Kidney epithelial cell (primary cell): ENCODE measurements around the gene C13orf46. TPM values are rescaled to one million over a fixed set of nuclear protein-coding genes. Genes with fewer than 3 reads are reported as not detected.

Experiments used
- DNase-seq: peaks from one replicate; pipeline ENCODE4 v3.0.0-alpha.2; 2010; ENCODE audit warnings: low read depth
- H3K27me3 ChIP-seq: 2 replicates; pipeline ENCODE4 v1.6.0; 2011; ENCODE audit warnings: low read length; ENCODE audit not compliant: control insufficient read depth, insufficient read depth
- H3K36me3 ChIP-seq: 2 replicates; pipeline ENCODE4 v1.5.1; 2011; ENCODE audit warnings: low read length; ENCODE audit not compliant: control insufficient read depth, insufficient read depth
- H3K4me3 ChIP-seq: 2 replicates; pipeline ENCODE4 v1.5.1; 2011; ENCODE audit warnings: low read depth, mild to moderate bottlenecking, control low read depth, low read length
- total RNA-seq: library from RNA; depleted of rRNA; stranded (reverse); fragments of >200 nt; gene quantifications from 2 replicates; pipeline ENCODE4 v1.2.3, GENCODE V29; 2015
- TF ChIP-seq, protein P1 (sequence below): IDR thresholded peaks from 2 replicates; pipeline ENCODE4 v1.5.1; 2011; ENCODE audit warnings: mild to moderate bottlenecking, moderate library complexity, low read length, control low read depth, inconsistent platforms; ENCODE audit not compliant: insufficient read depth, poor library complexity, severe bottlenecking

Gene C13orf46
- total RNA-seq, 1 donor from 2014 or later = 0.04 TPM

DNA sequence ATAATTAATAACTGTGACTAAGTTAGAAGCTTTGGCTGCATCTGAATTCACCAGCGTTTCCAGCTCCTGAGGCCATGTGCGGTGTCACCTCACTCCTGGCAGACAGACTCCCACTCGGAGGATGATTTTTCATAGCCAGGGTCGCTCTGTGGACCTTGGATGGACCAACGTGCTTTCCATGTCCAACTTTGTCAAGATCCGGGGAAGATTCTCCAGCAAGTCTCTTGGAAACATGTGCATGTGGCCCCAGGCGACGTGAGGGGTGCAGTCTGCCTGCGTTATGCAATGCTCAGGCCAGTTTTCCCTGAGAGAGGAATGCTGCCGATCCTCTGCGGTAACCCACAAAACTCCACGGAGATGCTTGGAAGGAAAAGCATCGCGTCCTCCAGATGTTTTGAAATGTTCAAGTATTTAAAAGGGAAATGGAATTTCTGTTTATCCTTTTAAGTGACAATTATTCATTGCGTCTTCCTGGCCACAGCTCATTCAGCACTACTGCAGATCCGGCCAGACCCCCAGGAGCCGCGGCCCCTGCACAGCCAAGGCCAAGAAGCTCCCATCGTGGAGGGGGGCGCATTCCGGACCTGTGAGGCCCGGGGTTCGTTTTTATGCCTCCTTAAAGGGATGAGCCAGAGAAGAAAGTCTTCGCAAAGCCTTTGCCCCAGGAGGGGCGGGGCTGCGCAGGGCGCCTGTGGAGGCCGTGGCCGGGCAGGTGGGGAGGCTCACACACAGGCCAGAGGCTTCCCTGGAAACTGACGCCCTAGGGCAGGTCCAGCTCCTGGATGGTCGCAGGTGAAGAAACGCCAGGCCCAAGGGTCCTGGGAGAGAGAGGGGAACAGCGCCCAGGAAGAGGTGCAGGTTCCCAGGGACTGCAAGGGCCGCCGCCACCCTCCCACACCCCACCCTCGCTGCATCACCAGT is 46.0 kb downstream of the C13orf46 start:
- Histone ChIP-seq H3K4me3 (no peak overlapping the region), H3K27me3 (peaks cover 2% of the 10 kb centered on the region), H3K36me3 (no peaks in the 10 kb centered on the region)
- TF ChIP-seq, protein P1, sequence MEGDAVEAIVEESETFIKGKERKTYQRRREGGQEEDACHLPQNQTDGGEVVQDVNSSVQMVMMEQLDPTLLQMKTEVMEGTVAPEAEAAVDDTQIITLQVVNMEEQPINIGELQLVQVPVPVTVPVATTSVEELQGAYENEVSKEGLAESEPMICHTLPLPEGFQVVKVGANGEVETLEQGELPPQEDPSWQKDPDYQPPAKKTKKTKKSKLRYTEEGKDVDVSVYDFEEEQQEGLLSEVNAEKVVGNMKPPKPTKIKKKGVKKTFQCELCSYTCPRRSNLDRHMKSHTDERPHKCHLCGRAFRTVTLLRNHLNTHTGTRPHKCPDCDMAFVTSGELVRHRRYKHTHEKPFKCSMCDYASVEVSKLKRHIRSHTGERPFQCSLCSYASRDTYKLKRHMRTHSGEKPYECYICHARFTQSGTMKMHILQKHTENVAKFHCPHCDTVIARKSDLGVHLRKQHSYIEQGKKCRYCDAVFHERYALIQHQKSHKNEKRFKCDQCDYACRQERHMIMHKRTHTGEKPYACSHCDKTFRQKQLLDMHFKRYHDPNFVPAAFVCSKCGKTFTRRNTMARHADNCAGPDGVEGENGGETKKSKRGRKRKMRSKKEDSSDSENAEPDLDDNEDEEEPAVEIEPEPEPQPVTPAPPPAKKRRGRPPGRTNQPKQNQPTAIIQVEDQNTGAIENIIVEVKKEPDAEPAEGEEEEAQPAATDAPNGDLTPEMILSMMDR = no peak
- no peak for DNase-seq

DNA sequence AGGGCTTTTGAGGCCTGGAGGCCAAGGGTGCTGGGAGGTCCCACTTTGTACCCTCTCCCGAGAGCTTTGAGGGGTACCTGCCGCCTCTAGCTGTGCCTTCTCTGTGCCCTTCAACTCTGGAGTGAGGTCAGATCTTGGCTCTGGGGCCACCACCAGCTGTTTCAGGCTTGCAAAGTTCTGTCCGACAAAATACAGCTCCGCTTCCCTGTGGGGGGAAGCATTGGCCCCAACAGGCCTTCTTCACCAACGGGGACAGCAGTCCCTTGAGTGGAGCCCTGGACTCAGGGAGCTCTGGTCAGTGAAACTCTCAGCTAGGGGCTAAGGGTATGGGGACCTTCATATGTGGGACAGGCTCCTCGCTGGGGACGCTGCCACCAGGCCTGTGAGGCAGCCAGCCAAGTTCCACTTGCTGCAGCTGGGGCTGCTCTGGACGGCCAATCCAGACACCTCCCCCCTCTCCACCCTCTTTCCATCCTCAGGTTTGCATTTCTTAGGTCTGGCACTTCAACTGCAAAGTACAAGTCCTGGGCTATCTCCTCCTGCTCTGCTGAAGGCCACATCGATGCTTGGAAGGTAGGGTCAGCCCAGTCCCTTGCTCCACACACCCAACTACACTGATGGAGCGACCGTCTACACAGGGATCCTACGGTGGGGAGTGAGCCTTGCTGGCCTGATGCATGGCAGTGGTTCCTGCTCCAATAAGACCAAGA is 46.8 kb downstream of the C13orf46 start:
- Histone ChIP-seq H3K4me3 (no peak overlapping the region), H3K27me3 (peaks cover 2% of the 10 kb centered on the region), H3K36me3 (no peaks in the 10 kb centered on the region)
- no peak for DNase-seq
- TF ChIP-seq, protein P1 = no peak

DNA sequence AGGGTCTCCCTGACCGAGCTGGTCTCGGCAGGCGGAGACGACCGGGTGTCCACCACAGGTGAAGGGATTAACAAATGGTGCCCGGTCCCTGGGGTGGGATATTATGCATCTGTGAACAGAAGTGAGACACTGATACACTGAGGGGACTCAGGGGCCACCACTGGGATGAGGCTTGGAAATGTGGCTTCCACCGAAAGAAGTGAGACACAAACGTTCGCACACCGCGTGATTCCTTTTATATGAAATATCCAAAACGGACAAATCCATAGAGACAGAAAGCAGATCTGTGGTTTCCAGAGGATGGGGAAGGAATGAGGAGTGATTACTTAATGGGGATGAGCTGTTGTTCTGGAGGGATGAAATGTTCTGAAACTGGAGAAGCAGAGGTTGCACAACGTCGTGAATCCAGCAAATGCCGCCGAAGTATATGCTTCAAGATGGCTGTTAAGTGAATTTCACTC is 47.5 kb downstream of the C13orf46 start:
- no peak for DNase-seq
- H3K4me3 ChIP-seq = no peak overlapping the region
- TF ChIP-seq, protein P1 = no peak
- peaks cover 2% of the 10 kb centered on the region for H3K27me3 ChIP-seq
- no peaks in the 10 kb centered on the region for H3K36me3 ChIP-seq

DNA sequence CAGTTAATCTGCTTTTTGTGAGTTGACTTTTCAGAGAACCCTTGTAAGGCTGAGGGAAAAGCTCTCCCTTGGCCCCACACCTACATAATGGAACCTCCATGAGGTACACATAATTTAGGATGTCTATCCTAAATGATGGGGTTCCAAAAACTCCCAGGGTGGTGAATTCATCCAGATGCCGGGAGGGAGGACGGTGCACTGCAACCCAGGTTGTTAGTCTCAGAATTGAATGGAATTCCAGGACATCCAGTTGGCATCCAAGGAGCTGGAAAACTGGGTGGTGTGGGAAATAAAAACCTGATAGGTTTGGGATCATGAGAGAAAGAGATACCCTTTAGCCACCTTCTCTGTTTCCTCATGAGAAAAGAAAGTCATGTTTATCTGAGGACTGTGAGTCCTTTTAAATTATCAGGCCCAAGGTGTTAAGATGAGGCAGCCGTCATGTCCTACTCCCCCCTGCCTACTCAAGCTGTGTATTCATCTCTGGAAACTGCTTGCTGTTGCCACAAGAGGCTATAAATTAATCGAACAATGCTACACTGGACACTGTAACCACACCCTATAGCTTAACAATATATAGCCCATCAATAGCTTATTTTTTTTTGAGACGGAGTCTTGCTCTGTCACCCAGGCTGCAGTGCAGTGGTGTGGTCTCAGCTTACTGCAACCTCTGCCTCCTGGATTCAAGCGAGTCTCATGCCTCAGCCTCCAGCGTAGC is 49.5 kb downstream of the C13orf46 start:
- Histone ChIP-seq H3K4me3 (no peak overlapping the region), H3K36me3 (no peaks in the 10 kb centered on the region), H3K27me3 (peaks cover 2% of the 10 kb centered on the region)
- TF ChIP-seq, protein P1 = no peak
- DNase-seq = no peak

DNA sequence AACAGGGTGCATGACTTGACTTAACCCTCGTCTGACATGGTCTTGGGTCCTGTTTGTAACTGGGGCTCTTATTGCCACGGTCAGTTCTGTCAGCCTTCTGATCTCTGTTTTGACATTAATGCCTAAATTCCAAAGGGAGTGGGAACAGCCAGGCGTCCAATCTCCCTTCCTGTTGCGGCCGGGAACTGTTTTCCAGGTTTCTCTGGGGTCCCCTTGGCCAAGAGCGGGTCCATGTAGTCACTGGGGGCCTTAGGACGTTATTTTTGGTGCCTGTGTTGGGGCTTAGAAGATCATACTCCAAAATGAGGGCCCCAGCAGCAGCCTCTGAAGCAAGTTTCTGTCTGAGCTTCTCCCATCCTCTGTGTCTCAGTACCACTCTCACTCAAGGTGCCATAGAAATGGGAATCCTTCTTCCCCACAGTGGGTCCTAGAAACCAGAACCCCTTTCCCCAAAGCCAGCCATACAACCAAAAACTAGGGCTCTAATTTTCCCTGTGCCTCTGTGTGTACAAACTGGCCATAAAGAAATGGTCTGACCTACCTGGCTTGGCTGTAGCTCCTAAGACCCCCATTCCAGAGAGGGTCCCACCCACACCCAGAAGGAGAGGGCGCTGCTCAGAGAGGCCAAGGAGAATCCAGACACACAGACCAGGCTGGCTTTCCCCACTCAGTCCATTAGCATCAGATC is 50.4 kb downstream of the C13orf46 start:
- TF ChIP-seq, protein P1 = no peak
- H3K4me3 ChIP-seq = no peak overlapping the region
- H3K36me3 ChIP-seq = no peaks in the 10 kb centered on the region
- H3K27me3 ChIP-seq = peaks cover 2% of the 10 kb centered on the region
- no peak for DNase-seq
